OCI-LY1 (cell line): Measurements from ENCODE around the gene RNGTT.
"Not testable (repeated sequence)": the region's sequence is repeated elsewhere in the genome, so short reads cannot be mapped to it uniquely, and the experiment has no call there.

Experiments
- H2AFZ ChIP-seq: fragments of 200-600 bp; sonication (generic), shearing (Covaris generic); 2 replicates; pipeline ENCODE4 v1.6.0; 2014; ENCODE audit warnings: antibody characterized with exemption, mild to moderate bottlenecking, low read length
- H3F3A ChIP-seq: fragments of 200-600 bp; sonication (generic), shearing (Covaris generic); 2 replicates; pipeline ENCODE4 v1.6.0; 2014; ENCODE audit warnings: mild to moderate bottlenecking, antibody characterized with exemption, low read length, moderate library complexity; ENCODE audit not compliant: insufficient read depth
- H3K27ac ChIP-seq: fragments of 200-600 bp; sonication (generic); 2 replicates; pipeline ENCODE4 v1.5.1; 2014; ENCODE audit warnings: low read length, mixed run types, mild to moderate bottlenecking, low read depth; ENCODE audit not compliant: poor library complexity, severe bottlenecking
- H3K27me3 ChIP-seq: fragments of 200-600 bp; sonication (generic); 2 replicates; pipeline ENCODE4 v1.6.0; 2014; ENCODE audit warnings: antibody characterized with exemption, mild to moderate bottlenecking, low read length, moderate library complexity; ENCODE audit not compliant: insufficient read depth
- H3K36me3 ChIP-seq: fragments of 200-600 bp; sonication (generic); 2 replicates; pipeline ENCODE4 v1.6.1; 2014; ENCODE audit warnings: mild to moderate bottlenecking, antibody characterized with exemption, low read length, moderate library complexity, mixed read lengths; ENCODE audit not compliant: insufficient read depth
- H3K4me1 ChIP-seq: fragments of 200-600 bp; sonication (generic); 2 replicates; pipeline ENCODE4 v1.5.1; 2014; ENCODE audit warnings: mild to moderate bottlenecking, low read length, moderate library complexity; ENCODE audit not compliant: insufficient read depth, severe bottlenecking
- H3K4me2 ChIP-seq: fragments of 200-600 bp; sonication (generic), shearing (Covaris generic); 2 replicates; pipeline ENCODE4 v1.6.1; 2014; ENCODE audit warnings: low read length
- H3K4me3 ChIP-seq: fragments of 200-600 bp; sonication (generic); 2 replicates; pipeline ENCODE4 v1.5.1; 2014; ENCODE audit warnings: low read length, low read depth, mild to moderate bottlenecking, mixed read lengths; ENCODE audit not compliant: poor library complexity, severe bottlenecking
- H3K79me2 ChIP-seq: fragments of 200-600 bp; shearing (Covaris generic); 2 replicates; pipeline ENCODE4 v1.6.1; 2016; ENCODE audit warnings: mixed run types, low read length, mixed read lengths; ENCODE audit not compliant: insufficient read depth
- H3K9ac ChIP-seq: fragments of 200-600 bp; sonication (generic), shearing (Covaris generic); 2 replicates; pipeline ENCODE4 v1.6.1; 2014; ENCODE audit warnings: mild to moderate bottlenecking, low read length, mixed read lengths
- H3K9me2 ChIP-seq: fragments of 200-600 bp; sonication (generic), shearing (Covaris generic); 2 replicates; pipeline ENCODE4 v1.6.1; 2014; ENCODE audit warnings: low read depth, mild to moderate bottlenecking, low read length, mixed read lengths
- H3K9me3 ChIP-seq: fragments of 200-600 bp; shearing (Covaris generic); 2 replicates; pipeline ENCODE4 v1.6.1; 2014; ENCODE audit warnings: low read length, mixed read lengths
- H4K20me1 ChIP-seq: fragments of 200-600 bp; sonication (generic), shearing (Covaris generic); 2 replicates; pipeline ENCODE4 v1.6.0; 2016; ENCODE audit warnings: mild to moderate bottlenecking, low read length; ENCODE audit not compliant: insufficient read depth
- EZH2 ChIP-seq: fragments of 200-600 bp; sonication (generic), shearing (Covaris generic); IDR thresholded peaks from 2 replicates; pipeline ENCODE4 v1.8.0; 2017; ENCODE audit warnings: borderline replicate concordance, mixed run types, mild to moderate bottlenecking, antibody characterized with exemption, low read length, moderate library complexity, mixed read lengths
- TF ChIP-seq, protein P1 (sequence below): fragments of 200-600 bp; sonication (generic), shearing (Covaris generic); IDR thresholded peaks from 2 replicates; pipeline ENCODE4 v1.5.1; 2017; ENCODE audit warnings: mild to moderate bottlenecking, antibody characterized with exemption, low read length, moderate library complexity, mixed read lengths

Gene RNGTT

DNA sequence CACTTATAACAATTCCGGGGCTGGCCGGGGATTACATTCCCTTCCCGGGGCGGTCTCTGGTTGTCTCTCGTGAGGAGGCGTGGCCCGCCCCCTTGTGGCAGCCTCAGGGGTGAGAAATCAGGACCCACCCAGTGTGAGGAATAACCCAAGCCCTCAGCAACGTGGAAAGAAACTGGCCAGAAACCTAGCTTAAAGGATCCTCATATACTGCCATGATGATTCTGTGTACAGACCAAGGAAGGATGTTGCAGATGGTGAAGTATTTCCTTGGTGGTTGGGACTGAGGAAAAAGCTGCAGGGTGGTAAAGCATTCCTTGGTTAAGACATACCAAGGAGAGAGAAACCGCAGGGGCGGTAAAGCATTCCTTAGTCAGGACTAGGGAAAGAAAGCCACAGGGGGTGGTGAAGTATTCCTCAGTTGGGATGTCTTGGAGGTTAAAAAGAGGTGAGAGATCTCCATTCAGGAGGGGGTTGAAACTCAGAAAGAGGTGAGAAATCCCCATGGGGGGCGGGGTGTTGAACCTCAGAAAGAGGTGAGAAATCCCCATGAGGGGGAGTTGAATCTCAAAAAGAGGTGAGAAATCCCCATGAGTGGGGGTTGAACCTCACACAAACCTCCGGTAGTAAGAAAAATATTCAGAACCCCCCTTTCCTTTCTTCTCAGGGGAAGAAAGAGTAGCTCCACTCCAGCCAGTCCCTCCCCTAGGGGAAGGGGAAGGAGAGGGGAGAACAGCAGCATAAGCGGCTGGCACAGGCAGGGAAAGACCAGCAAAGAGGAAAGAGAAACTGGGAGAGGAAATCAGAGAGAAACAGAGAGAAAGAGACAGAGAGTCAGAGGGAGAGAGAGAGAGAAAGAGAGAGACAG is 238.1 kb downstream of the RNGTT start:
- Histone ChIP-seq H3K27ac (peak overlapping the region; percentile 28), H3K9me3 (no peaks in the 10 kb centered on the region), H3K4me2 (no peak overlapping the region), H4K20me1 (no peaks in the 10 kb centered on the region), H3K4me3 (no peak overlapping the region), H3K4me1 (peaks cover 10% of the 10 kb centered on the region), H3K9ac (no peak overlapping the region), H3K27me3 (no peaks in the 10 kb centered on the region), H3K9me2 (no peaks in the 10 kb centered on the region), H3F3A (no peaks in the 10 kb centered on the region), H3K36me3 (0 out of 2 replicates have a peak, but pooled peaks cover 5% of the 10 kb centered on the region), H2AFZ (no peak overlapping the region), H3K79me2 (no peaks in the 10 kb centered on the region)
- TF ChIP-seq EZH2: no peak
- TF ChIP-seq, protein P1, sequence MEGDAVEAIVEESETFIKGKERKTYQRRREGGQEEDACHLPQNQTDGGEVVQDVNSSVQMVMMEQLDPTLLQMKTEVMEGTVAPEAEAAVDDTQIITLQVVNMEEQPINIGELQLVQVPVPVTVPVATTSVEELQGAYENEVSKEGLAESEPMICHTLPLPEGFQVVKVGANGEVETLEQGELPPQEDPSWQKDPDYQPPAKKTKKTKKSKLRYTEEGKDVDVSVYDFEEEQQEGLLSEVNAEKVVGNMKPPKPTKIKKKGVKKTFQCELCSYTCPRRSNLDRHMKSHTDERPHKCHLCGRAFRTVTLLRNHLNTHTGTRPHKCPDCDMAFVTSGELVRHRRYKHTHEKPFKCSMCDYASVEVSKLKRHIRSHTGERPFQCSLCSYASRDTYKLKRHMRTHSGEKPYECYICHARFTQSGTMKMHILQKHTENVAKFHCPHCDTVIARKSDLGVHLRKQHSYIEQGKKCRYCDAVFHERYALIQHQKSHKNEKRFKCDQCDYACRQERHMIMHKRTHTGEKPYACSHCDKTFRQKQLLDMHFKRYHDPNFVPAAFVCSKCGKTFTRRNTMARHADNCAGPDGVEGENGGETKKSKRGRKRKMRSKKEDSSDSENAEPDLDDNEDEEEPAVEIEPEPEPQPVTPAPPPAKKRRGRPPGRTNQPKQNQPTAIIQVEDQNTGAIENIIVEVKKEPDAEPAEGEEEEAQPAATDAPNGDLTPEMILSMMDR: peak; percentile 73

DNA sequence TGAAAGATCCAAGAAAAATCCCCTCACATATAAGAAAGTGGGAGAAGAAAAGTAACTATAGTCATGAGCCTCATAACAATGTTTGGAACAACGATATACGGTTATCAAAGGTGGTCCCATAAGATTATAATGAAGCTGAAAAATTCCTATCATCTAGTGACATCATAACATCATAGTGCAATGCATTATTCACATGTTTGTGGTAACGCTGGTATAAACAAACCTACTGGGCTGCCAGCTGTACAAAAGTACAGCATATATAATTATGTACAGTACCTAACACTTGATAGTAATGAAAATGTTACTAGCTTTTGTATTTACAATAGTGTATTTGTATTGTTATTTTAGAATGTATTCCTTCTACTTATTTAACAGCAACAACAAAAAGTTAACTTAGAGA is 240.7 kb downstream of the RNGTT start:
- H4K20me1 ChIP-seq: no peaks in the 10 kb centered on the region
- no peaks in the 10 kb centered on the region for H3K79me2 ChIP-seq
- no peaks in the 10 kb centered on the region for H3K9me2 ChIP-seq
- peaks cover 10% of the 10 kb centered on the region for H3K4me1 ChIP-seq
- H3K9ac ChIP-seq: no peak overlapping the region
- no peak overlapping the region for H3K4me3 ChIP-seq
- no peaks in the 10 kb centered on the region for H3K27me3 ChIP-seq
- no peak overlapping the region for H3K4me2 ChIP-seq
- 0 out of 2 replicates have a peak, but pooled peaks cover 5% of the 10 kb centered on the region for H3K36me3 ChIP-seq
- no peak overlapping the region for H3K27ac ChIP-seq
- H2AFZ ChIP-seq: no peak overlapping the region
- TF ChIP-seq, protein P1: no peak
- TF ChIP-seq EZH2: no peak
- H3K9me3 ChIP-seq: no peaks in the 10 kb centered on the region
- H3F3A ChIP-seq: no peaks in the 10 kb centered on the region

DNA sequence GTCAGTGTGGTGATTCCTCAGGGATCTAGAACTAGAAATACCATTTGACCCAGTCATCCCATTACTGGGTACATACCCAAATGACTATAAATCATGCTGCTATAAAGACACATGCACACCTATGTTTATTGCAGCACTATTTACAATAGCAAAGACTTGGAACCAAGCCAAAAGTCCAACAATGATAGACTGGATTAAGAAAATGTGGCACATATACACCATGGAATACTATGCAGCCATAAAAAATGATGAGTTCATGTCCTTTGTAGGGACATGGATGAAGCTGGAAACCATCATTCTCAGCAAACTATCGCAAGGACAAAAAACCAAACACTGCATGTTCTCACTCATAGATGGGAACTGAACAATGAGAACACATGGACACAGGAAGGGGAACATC is 247.0 kb downstream of the RNGTT start:
- H3K9me3 ChIP-seq, H3F3A ChIP-seq, H3K4me1 ChIP-seq, H3K4me3 ChIP-seq, H3K36me3 ChIP-seq, H3K27ac ChIP-seq, H4K20me1 ChIP-seq, H3K79me2 ChIP-seq, H2AFZ ChIP-seq, H3K9ac ChIP-seq, H3K4me2 ChIP-seq, H3K9me2 ChIP-seq, H3K27me3 ChIP-seq: not testable (repeated sequence)
